Kidney capillary endothelial cell (primary cell): ENCODE measurements around the gene RIPOR3.
A peak's percentile ranks its signal among the peaks of the same experiment; 100 is the strongest.
"Not testable (repeated sequence)": the region's sequence is repeated elsewhere in the genome, so short reads cannot be mapped to it uniquely, and the experiment has no call there.

Source experiments
- DNase-seq: peaks from one replicate; pipeline ENCODE4 v3.0.0-alpha.2; 2018; ENCODE audit warnings: low spot score

Gene RIPOR3

DNA sequence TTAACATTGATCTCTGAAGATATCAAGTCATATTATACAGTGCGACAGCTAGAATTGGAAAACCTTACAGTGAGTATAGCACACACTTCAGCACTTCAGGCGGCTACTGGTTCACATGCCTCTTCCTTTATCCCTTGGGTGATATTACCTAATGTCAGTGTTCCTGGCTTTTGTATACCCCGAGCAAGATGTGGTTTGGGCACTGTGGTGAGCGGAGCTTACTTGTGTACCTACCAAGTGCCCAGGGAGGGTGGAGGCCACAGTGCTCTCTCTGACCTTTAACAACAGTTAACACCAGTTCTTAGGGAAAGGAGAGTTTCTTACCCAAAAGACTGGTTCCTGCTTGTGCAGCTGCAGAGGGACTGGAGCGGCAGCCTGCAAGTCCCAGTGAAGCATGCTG lies 116.8 kb downstream of the RIPOR3 start:
- no peak for DNase-seq

DNA sequence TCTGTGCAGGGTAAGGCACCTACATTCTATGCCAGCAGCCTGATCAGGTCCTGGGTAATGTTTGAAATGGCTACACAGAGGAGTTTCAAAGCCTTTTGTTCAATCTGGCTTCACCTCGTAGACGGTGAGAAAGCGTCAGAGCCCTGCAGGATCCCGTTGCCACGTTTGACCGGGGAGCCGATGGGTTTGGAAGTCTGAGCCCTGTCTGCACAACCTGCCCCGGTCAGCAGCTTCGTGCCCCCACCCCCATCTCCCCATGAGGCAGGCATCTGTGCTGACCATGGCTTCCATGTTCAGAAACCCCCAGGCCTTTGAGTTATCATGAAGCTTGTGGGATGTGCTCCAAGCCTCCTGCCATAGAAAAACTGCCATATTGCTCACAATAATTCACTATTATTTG lies 117.2 kb downstream of the RIPOR3 start:
- DNase-seq: no peak

- no peak for DNase-seq
Measured at GRCh38 chr20:50572938-50573777, 118.2 kb downstream of the RIPOR3 start.

DNA sequence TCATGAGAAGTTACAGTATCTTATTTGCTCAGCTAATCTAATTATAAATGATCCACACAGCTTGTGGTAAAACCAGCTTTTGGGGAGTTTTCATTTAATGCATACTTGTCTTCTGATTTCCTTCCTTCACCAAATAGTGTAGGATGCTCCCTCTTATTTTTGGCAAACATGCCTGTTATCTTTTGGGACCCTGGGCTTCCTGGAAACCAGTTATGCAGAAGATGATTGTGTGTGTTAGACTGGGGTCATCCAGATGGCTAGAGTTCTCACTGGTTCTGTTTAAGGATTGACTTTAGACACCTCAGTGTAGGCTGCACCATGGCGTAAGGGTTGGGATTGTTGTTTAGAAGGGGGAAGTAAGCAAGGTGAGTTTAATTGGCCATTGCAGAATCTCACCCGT lies 119.9 kb downstream of the RIPOR3 start:
- no peak for DNase-seq

- peak; percentile 24 for DNase-seq
Measured at GRCh38 chr20:50569864-50570836, 121.2 kb downstream of the RIPOR3 start.

GRCh38 chr20:50569487-50569863 lies 121.9 kb downstream of the RIPOR3 start:
- not testable (repeated sequence) for DNase-seq

GRCh38 chr20:50568549-50568942 lies 122.8 kb downstream of the RIPOR3 start:
- no peak for DNase-seq

DNA sequence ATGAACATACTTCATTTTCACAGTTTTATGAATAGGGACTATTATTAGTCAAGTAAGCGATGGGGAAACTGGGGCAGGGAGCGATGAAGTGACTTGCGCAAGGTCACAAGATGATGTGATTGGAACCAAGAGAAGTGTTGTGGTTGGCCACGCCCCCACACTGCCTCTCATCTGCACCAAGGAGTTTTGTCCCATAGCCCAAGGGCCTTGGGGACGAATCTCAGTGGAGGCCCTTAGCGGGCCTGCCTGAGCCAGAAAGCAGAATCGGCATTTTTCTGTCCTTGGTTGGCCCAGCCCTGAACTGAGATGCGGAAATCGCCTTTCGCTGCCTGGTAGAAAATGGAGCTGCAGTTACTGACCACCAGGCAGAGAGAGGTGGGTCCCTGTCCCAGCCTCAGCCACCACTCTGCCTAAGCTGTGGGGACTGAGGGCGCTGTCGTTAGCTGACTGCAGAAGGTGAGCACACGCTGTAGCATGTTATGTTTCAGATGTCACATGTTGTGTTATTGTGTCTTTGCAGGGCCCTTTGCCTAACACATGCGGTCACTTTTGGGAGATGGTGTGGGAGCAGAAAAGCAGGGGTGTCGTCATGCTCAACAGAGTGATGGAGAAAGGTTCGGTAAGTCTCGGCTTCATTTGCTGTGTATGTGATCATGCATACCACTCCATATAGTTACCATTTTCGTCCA lies 123.3 kb downstream of the RIPOR3 start:
- DNase-seq: no peak

DNA sequence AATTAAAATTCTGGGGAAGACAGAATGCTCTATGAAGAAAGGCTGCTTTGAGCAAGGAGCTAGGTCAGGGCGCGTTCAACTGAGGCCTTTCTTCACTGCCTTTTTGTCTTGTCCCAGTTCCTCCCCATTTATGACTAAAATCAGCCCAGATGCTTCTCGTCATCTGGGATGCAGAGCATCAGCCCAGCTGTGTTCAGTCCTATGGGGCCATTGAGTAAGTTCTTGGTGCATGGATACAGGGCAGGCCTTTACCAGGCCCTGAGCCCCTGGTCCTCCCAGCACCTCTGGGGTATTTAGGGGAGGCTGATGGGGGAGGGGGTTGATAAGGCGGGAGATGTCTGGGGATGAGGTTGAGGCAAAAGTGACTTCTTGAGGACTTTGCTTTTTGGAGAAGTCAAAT lies 125.5 kb downstream of the RIPOR3 start:
- no peak for DNase-seq

- DNase-seq: no peak
Measured at GRCh38 chr20:50565383-50565782, 126.0 kb downstream of the RIPOR3 start.

DNA sequence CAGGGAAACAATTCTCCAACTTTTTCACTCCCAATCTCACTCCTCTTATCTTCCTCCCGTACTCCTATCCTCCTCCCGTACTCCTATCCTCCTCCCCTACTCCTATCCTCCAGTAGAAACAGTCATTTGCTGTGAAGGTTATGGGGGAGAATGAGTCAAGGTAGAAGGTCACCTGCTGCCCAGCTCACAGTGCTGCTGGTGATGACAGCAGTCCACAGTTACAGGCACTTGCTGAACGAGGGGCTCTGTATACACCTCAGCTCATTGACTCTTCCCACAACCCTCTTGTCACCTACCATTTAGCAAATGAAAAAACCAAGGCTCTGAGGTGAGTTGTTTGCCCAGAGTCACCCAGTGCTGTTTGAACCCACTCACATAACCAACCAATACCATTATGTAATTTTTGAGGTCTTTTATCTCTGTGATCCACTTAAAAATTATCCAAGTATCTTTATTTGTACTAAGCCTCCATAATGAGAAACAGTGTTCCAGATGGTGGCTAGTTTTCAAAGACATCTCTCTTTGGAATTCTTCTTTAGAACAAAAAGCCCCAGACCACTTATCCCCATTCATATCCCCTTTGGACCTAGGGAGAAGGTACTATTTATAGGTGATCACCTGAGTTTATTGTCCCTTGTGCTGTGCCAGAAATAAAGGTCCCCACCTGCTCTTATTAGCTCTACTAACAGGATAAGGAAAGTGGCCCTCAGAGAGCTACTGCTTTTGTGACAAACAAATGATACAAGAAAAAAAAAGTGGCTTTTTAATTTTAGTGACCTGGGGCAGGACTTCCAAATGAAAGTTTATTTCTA lies 128.0 kb downstream of the RIPOR3 start:
- no peak for DNase-seq

GRCh38 chr20:50562262-50562701 lies 129.1 kb downstream of the RIPOR3 start:
- peak; percentile 18 for DNase-seq

GRCh38 chr20:50561379-50562078 lies 129.8 kb downstream of the RIPOR3 start:
- peak; percentile 93 for DNase-seq

GRCh38 chr20:50560867-50561266 lies 130.5 kb downstream of the RIPOR3 start:
- no peak for DNase-seq

- no peak for DNase-seq
Measured at GRCh38 chr20:50559856-50560638, 131.3 kb downstream of the RIPOR3 start.

DNA sequence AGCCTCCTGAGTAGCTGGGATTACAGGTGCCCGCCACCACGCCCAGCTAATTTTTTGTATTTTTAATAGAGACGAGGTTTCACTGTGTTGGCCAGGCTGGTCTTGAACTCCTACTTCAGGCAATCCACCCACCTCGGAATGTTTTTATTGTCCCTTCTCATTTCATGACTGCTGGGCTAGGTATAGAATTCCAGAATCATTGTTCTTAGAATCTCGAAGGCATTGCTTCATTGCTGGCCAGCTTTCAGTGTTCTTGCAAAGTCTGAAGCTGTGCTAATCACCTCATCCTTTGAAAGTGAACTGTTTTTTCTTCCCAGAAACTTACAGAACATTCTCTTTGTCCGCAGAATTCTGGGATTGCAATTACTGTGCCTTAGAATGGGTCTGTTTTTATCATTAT lies 132.2 kb downstream of the RIPOR3 start:
- no peak for DNase-seq

DNA sequence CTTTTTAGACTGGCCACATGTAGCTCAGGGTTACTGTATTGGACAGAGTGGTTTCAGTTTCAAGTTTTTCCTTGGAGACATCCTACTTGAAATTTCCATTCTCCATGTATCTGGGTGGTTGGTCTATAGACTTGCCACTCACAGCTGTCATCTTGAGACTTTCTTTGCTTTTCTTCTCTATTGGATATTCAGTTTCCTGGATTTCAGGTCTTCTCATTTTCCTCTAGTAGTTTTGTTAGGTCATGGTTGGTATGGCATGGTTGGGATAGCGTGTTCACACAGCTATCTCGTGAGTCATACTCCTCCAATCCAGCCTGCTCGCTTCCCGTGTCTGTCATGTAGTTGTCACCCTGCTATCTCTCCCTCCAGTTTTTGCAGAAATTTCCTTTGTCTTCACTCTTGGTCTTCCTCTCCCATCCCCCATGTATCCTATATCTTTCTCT lies 132.8 kb downstream of the RIPOR3 start:
- DNase-seq: peak; percentile 60

- DNase-seq: no peak
Measured at GRCh38 chr20:50557549-50558134, 133.7 kb downstream of the RIPOR3 start.

GRCh38 chr20:50555662-50556061 lies 135.7 kb downstream of the RIPOR3 start:
- DNase-seq: no peak
